Ishikawa (cell line): ENCODE results near the gene MARCKSL1.

ENCODE experiments used
- CREB1 ChIP-seq: IDR thresholded peaks from 2 replicates; pipeline ENCODE4 v1.6.1; 2012; ENCODE audit warnings: low read depth
- TAF1 ChIP-seq: IDR thresholded peaks from 2 replicates; pipeline ENCODE4 v1.6.1; 2012; ENCODE audit warnings: low read depth, mild to moderate bottlenecking
- YY1 ChIP-seq: IDR thresholded peaks from 2 replicates; pipeline ENCODE4 v1.6.1; 2012; ENCODE audit warnings: low read depth
- TF ChIP-seq, protein P1 (sequence below): IDR thresholded peaks from 2 replicates; pipeline ENCODE4 v1.6.1; 2012

GRCh38 chr1:32358435-32358834 is 22.4 kb upstream of the MARCKSL1 start:
- TF ChIP-seq CREB1, result no peak
- TF ChIP-seq, protein P1, sequence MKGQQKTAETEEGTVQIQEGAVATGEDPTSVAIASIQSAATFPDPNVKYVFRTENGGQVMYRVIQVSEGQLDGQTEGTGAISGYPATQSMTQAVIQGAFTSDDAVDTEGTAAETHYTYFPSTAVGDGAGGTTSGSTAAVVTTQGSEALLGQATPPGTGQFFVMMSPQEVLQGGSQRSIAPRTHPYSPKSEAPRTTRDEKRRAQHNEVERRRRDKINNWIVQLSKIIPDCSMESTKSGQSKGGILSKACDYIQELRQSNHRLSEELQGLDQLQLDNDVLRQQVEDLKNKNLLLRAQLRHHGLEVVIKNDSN, result no peak
- TF ChIP-seq TAF1, result no peak
- TF ChIP-seq YY1, result no peak
